MCF 10A (cell line): ENCODE measurements around the gene ARHGAP15. TPM values are rescaled to one million over a fixed set of nuclear protein-coding genes. Genes with fewer than 3 reads are reported as not detected.

Experiments used
- BruUV-seq: library from RNA; stranded (reverse); fragments of 400-500 nt; replicated peaks from 2 replicates; lab custom pipeline; 2021; lab: Mats Ljungman, UMichigan
- CTCF ChIA-PET: fragments of 300-600 bp; sonication (Branson Sonifier 250); formaldehyde crosslinking; extraction: SDS; loops from one replicate; lab custom pipeline; 2021; ENCODE audit warnings: antibody characterized with exemption, inconsistent platforms; lab: Yijun Ruan, JAX
- POLR2A ChIA-PET: fragments of 300-600, 350-650 bp; sonication (Branson Sonifier 250); formaldehyde crosslinking; extraction: SDS; loops from one replicate; lab custom pipeline; 2020; ENCODE audit warnings: antibody characterized with exemption, inconsistent platforms; lab: Yijun Ruan, JAX
- DNase-seq: peaks from one replicate; pipeline ENCODE4 v3.0.0-alpha.2; 2018; ENCODE audit not compliant: unreplicated experiment
- H3K27ac Mint-ChIP-seq: one replicate; pipeline ENCODE4 v1.8.0; 2022; ENCODE audit warnings: mild to moderate bottlenecking, low read depth, mixed read lengths; ENCODE audit not compliant: unreplicated experiment
- H3K27me3 Mint-ChIP-seq: one replicate; pipeline ENCODE4 v1.8.0; 2022; ENCODE audit warnings: mixed read lengths; ENCODE audit not compliant: insufficient read depth, unreplicated experiment
- H3K36me3 Mint-ChIP-seq: one replicate; pipeline ENCODE4 v1.8.0; 2022; ENCODE audit warnings: mild to moderate bottlenecking, moderate library complexity, mixed read lengths; ENCODE audit not compliant: insufficient read depth, unreplicated experiment
- H3K4me1 Mint-ChIP-seq: one replicate; pipeline ENCODE4 v1.8.0; 2022; ENCODE audit warnings: mixed read lengths; ENCODE audit not compliant: insufficient read depth, unreplicated experiment
- H3K4me3 Mint-ChIP-seq: one replicate; pipeline ENCODE4 v1.8.0; 2022; ENCODE audit warnings: mild to moderate bottlenecking, moderate library complexity, mixed read lengths; ENCODE audit not compliant: unreplicated experiment
- H3K9me3 Mint-ChIP-seq: one replicate; pipeline ENCODE4 v1.8.0; 2022; ENCODE audit warnings: mixed read lengths; ENCODE audit not compliant: unreplicated experiment
- CTCF ChIP-seq: fragments of 200-600 bp; IDR thresholded peaks from one replicate; pipeline ENCODE4 v1.8.0; 2022; ENCODE audit warnings: antibody characterized with exemption, mild to moderate bottlenecking; ENCODE audit not compliant: unreplicated experiment
- intact Hi-C: fragments of 100-400 bp; cut with micrococcal nuclease; formaldehyde crosslinking; loops from 2 replicates; pipeline ENCODE4 v1.14.1; 2022
- total RNA-seq: library from RNA; stranded (reverse); gene quantifications from 2 replicates; pipeline ENCODE4 v1.2.3, GENCODE V29; 2022

ARHGAP15 gene
- total RNA-seq, 1 experiment from 2014 or later = not detected

- Mint-ChIP-seq H3K9me3 (no peaks in the 10 kb centered on the region), H3K27ac (no peak overlapping the region), H3K36me3 (no peaks in the 10 kb centered on the region), H3K4me3 (no peak overlapping the region), H3K4me1 (no peaks in the 10 kb centered on the region), H3K27me3 (no peaks in the 10 kb centered on the region)
- DNase-seq = no peak
- POLR2A ChIA-PET = no interaction called here
- no peak for TF ChIP-seq CTCF
- BruUV-seq = no TSS peak
- CTCF ChIA-PET = no interaction called here
- intact Hi-C loops = no loop called here
These were observed 331.2 kb downstream of the ARHGAP15 start for GRCh38 chr2:143460382-143460781.

- Mint-ChIP-seq H3K27me3 (no peaks in the 10 kb centered on the region), H3K27ac (no peak overlapping the region), H3K36me3 (no peaks in the 10 kb centered on the region), H3K9me3 (no peaks in the 10 kb centered on the region), H3K4me3 (no peak overlapping the region), H3K4me1 (no peaks in the 10 kb centered on the region)
- BruUV-seq = no TSS peak
- ChIA-PET POLR2A (interaction anchor here (0.6 kb wide), 1 partner anchor 26 kb away, joined by 3 read pairs; no protein-coding TSS in a partner anchor), CTCF (no interaction called here)
- intact Hi-C loops = no loop called here
- no peak for TF ChIP-seq CTCF
- DNase-seq = no peak
These were observed 334.5 kb downstream of the ARHGAP15 start for GRCh38 chr2:143463719-143464118.

GRCh38 chr2:143466391-143466790, 337.2 kb downstream of the ARHGAP15 start:
- no peak overlapping the region for H3K27ac Mint-ChIP-seq
- ChIA-PET CTCF (interaction anchor here (0.7 to 1.0 kb wide), 2 partner anchors 221 to 304 kb away, joined by 3 to 4 read pairs; no protein-coding TSS in a partner anchor), POLR2A (no interaction called here)
- H3K36me3 Mint-ChIP-seq = peaks cover 6% of the 10 kb centered on the region
- H3K4me3 Mint-ChIP-seq = no peak overlapping the region
- TF ChIP-seq CTCF = no peak
- H3K27me3 Mint-ChIP-seq = no peaks in the 10 kb centered on the region
- H3K4me1 Mint-ChIP-seq = no peaks in the 10 kb centered on the region
- BruUV-seq = no TSS peak
- intact Hi-C loops = no loop called here
- H3K9me3 Mint-ChIP-seq = no peaks in the 10 kb centered on the region
- no peak for DNase-seq

- Mint-ChIP-seq H3K9me3 (no peaks in the 10 kb centered on the region), H3K4me1 (no peaks in the 10 kb centered on the region), H3K27me3 (no peaks in the 10 kb centered on the region), H3K4me3 (no peak overlapping the region), H3K27ac (no peak overlapping the region), H3K36me3 (peaks cover 6% of the 10 kb centered on the region)
- no peak for DNase-seq
- POLR2A ChIA-PET = no interaction called here
- intact Hi-C loops = no loop called here
- BruUV-seq = no TSS peak
- no peak for TF ChIP-seq CTCF
- CTCF ChIA-PET = no interaction called here
These were observed 337.8 kb downstream of the ARHGAP15 start for GRCh38 chr2:143467011-143467410.
